Measurements from ENCODE around the gene KPNA5.

KPNA5 gene

DNA sequence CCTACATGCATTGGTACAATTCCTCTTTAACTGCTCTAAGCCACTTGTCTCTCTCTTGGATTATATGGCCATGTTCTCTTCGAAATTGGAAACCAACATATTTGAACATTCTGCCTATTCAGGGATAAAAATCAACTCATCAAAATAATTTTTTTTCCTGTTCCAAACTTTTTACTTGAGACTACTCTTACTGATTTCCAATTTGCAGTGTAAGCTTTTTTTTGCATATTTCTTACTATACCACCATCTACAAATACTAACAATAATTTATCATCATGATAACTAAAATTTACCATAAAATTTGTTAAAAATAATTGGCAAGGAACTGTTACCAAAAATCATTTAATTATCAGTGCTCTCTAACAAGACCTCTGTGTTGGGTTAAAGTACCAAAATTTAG is 91.4 kb downstream of the KPNA5 start:
- no peaks in the 10 kb centered on the region for H3K79me2 ChIP-seq (ENCODE audit: insufficient read depth, low read length)
- no peak overlapping the region for H3K4me3 ChIP-seq (ENCODE audit: low read depth in 1 of 2, low read length in 2 of 2)
- no peak overlapping the region for H3K4me2 ChIP-seq (ENCODE audit: insufficient read depth, low read length)
- H2AFZ ChIP-seq (ENCODE audit: low read depth, low read length), result no peak overlapping the region
- no peaks in the 10 kb centered on the region for H3K9me3 ChIP-seq (ENCODE audit: insufficient read depth, low read length, severe bottlenecking)
- H4K20me1 ChIP-seq (ENCODE audit: insufficient read depth, low read length), result no peaks in the 10 kb centered on the region
- no peak for ATAC-seq (ENCODE audit: insufficient read depth, low read depth)
- no peak overlapping the region for H3K9ac ChIP-seq (ENCODE audit: low read depth, low read length)
- H3K27ac ChIP-seq (ENCODE audit: low read length), result no peak overlapping the region
- DNase-seq, result no peak
- TF ChIP-seq, protein P1, sequence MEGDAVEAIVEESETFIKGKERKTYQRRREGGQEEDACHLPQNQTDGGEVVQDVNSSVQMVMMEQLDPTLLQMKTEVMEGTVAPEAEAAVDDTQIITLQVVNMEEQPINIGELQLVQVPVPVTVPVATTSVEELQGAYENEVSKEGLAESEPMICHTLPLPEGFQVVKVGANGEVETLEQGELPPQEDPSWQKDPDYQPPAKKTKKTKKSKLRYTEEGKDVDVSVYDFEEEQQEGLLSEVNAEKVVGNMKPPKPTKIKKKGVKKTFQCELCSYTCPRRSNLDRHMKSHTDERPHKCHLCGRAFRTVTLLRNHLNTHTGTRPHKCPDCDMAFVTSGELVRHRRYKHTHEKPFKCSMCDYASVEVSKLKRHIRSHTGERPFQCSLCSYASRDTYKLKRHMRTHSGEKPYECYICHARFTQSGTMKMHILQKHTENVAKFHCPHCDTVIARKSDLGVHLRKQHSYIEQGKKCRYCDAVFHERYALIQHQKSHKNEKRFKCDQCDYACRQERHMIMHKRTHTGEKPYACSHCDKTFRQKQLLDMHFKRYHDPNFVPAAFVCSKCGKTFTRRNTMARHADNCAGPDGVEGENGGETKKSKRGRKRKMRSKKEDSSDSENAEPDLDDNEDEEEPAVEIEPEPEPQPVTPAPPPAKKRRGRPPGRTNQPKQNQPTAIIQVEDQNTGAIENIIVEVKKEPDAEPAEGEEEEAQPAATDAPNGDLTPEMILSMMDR (IDR thresholded peaks at IDR 0.05; ENCODE audit: borderline replicate concordance, extremely low read depth, low read length, poor library complexity, severe bottlenecking), result no peak
- TF ChIP-seq EZH2 (IDR thresholded peaks at IDR 0.05; ENCODE audit: borderline replicate concordance, low read depth, low read length, severe bottlenecking), result no peak
- no peaks in the 10 kb centered on the region for H3K36me3 ChIP-seq (ENCODE audit: insufficient read depth, low read length)
- H3K4me1 ChIP-seq (ENCODE audit: insufficient read depth, low read length), result no peaks in the 10 kb centered on the region
- peaks cover 6% of the 10 kb centered on the region for H3K27me3 ChIP-seq (ENCODE audit: insufficient read depth, low read length, poor library complexity)

DNA sequence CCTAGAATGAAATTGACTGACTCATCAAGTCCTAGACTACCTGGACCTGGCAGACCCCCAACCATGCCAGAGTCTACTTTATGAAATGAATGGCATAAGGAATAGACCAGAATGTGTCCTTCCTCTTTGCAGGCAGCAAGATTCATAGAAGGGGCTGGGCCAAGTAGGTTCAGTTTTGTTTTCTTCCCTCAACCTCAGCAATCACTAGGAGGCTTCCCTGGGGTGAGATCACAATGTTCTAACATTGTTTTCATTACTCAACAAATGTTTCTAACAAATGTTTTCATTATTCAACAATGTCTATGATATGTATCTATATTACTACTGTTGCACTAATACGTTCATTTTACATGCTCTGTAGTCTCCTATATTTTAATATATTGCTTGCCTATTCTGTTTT is 92.9 kb downstream of the KPNA5 start:
- H3K79me2 ChIP-seq (ENCODE audit: insufficient read depth, low read length), result no peaks in the 10 kb centered on the region
- H4K20me1 ChIP-seq (ENCODE audit: insufficient read depth, low read length), result no peaks in the 10 kb centered on the region
- no peak overlapping the region for H3K9ac ChIP-seq (ENCODE audit: low read depth, low read length)
- ATAC-seq (ENCODE audit: insufficient read depth, low read depth) (no peak), DNase-seq (no peak)
- no peaks in the 10 kb centered on the region for H3K9me3 ChIP-seq (ENCODE audit: insufficient read depth, low read length, severe bottlenecking)
- no peaks in the 10 kb centered on the region for H3K36me3 ChIP-seq (ENCODE audit: insufficient read depth, low read length)
- no peak overlapping the region for H3K4me3 ChIP-seq (ENCODE audit: low read depth in 1 of 2, low read length in 2 of 2)
- H3K27me3 ChIP-seq (ENCODE audit: insufficient read depth, low read length, poor library complexity), result peaks cover 6% of the 10 kb centered on the region
- H2AFZ ChIP-seq (ENCODE audit: low read depth, low read length), result no peak overlapping the region
- no peak for TF ChIP-seq EZH2 (IDR thresholded peaks at IDR 0.05; ENCODE audit: borderline replicate concordance, low read depth, low read length, severe bottlenecking)
- TF ChIP-seq, protein P1 (IDR thresholded peaks at IDR 0.05; ENCODE audit: borderline replicate concordance, extremely low read depth, low read length, poor library complexity, severe bottlenecking), result no peak
- H3K4me2 ChIP-seq (ENCODE audit: insufficient read depth, low read length), result no peak overlapping the region
- no peaks in the 10 kb centered on the region for H3K4me1 ChIP-seq (ENCODE audit: insufficient read depth, low read length)
- H3K27ac ChIP-seq (ENCODE audit: low read length), result no peak overlapping the region

DNA sequence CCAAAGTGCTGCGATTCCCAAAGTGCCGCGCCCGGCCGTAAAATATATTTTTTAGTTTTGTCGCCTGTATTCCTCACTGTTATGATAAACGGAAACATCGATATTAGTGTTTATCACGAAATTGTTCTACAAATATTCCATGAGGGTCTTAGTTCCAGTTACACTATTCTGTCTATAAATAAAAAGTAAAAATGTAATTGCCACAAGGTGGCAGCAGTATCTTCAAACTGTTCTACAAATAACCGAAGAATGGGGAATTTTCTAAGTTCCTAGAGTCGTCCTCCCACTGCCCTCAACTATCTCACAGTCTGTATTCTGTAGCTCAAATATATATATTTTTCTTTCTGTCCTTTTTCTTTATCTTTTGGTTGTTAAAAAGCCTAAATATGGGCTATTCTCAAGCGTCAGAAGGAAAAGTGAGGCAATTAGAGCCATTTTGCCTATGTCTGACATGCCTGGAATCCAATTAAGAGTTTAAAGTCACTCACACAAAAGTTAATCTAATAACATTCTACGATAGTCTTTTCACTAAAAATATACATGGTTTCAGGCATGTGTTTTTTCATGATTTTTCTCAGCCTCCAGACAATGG is 98.7 kb downstream of the KPNA5 start:
- no peaks in the 10 kb centered on the region for H3K27me3 ChIP-seq (ENCODE audit: insufficient read depth, low read length, poor library complexity)
- DNase-seq, result no peak
- TF ChIP-seq, protein P1 (IDR thresholded peaks at IDR 0.05; ENCODE audit: borderline replicate concordance, extremely low read depth, low read length, poor library complexity, severe bottlenecking), result peak; percentile 64
- no peak for TF ChIP-seq EZH2 (IDR thresholded peaks at IDR 0.05; ENCODE audit: borderline replicate concordance, low read depth, low read length, severe bottlenecking)
- H3K9me3 ChIP-seq (ENCODE audit: insufficient read depth, low read length, severe bottlenecking), result no peaks in the 10 kb centered on the region
- H3K4me1 ChIP-seq (ENCODE audit: insufficient read depth, low read length), result no peaks in the 10 kb centered on the region
- H3K27ac ChIP-seq (ENCODE audit: low read length), result no peak overlapping the region
- no peak overlapping the region; the same call in 1 of the 2 replicates for H3K4me2 ChIP-seq (ENCODE audit: insufficient read depth, low read length)
- H2AFZ ChIP-seq (ENCODE audit: low read depth, low read length), result no peak overlapping the region
- no peak overlapping the region for H3K4me3 ChIP-seq (ENCODE audit: low read depth in 1 of 2, low read length in 2 of 2)
- H4K20me1 ChIP-seq (ENCODE audit: insufficient read depth, low read length), result no peaks in the 10 kb centered on the region
- no peak overlapping the region for H3K9ac ChIP-seq (ENCODE audit: low read depth, low read length)
- H3K79me2 ChIP-seq (ENCODE audit: insufficient read depth, low read length), result no peaks in the 10 kb centered on the region
- no peaks in the 10 kb centered on the region for H3K36me3 ChIP-seq (ENCODE audit: insufficient read depth, low read length)
- peak; percentile 61 for ATAC-seq (ENCODE audit: insufficient read depth, low read depth)
